Stimulated activated naive CD4-positive, alpha-beta T cell (primary cell): ENCODE results near the gene SEMA3C.

Experiments
- DNase-seq, 6 experiments: peaks; one replicate each; lab custom pipeline; 2025; lab: John Stamatoyannopoulos, UW

SEMA3C gene

DNA sequence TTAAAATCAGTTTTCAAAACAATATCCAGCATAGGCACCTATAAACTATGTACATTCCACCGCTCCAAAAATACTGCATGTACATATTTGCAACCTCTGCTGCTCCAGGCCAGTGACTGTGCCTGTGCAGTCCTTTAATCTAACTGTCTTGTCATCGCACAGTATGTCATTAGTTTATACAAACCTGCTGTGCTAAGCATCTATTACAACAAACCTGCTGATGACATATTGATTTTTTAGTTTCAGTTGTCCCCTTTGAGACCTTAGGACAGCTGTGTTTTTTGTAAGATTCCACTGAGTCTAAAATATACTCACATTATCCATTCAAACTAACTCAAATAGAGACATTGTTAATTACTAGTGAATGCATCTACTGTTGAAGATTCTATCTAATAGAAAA lies 33.1 kb downstream of the SEMA3C start:
- DNase-seq = no peak

DNA sequence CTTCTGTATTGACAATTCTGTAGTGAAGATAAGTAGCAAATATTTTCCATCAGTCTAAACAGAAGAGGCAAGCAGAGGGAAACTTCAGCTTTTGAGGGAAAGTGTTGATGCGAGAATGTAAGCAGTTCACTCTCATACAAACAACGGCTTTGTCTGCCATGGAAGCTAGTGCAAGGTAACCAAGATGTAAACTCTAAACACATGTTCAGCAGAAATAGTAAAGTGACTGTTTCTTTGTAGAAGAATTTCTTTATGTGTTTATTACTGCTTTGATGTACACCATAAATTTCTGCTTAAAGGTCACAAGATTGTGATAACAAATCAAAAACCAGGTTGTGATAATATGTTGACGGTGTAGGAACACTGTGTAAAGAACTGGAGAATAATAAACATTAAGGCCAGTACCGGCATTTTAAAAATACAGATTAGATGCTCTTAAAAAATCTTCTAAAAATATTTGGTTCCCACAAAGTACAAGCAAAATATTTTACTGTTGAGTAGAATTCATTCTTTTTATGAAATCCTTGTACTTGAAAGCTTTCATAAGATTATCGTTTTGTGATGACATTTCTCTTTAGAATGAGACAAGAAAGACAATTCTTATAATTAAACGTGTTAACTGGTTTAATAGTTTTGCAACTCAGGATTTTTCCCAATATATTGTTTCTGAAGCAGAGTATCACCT lies 34.2 kb downstream of the SEMA3C start:
- no peak for DNase-seq

DNA sequence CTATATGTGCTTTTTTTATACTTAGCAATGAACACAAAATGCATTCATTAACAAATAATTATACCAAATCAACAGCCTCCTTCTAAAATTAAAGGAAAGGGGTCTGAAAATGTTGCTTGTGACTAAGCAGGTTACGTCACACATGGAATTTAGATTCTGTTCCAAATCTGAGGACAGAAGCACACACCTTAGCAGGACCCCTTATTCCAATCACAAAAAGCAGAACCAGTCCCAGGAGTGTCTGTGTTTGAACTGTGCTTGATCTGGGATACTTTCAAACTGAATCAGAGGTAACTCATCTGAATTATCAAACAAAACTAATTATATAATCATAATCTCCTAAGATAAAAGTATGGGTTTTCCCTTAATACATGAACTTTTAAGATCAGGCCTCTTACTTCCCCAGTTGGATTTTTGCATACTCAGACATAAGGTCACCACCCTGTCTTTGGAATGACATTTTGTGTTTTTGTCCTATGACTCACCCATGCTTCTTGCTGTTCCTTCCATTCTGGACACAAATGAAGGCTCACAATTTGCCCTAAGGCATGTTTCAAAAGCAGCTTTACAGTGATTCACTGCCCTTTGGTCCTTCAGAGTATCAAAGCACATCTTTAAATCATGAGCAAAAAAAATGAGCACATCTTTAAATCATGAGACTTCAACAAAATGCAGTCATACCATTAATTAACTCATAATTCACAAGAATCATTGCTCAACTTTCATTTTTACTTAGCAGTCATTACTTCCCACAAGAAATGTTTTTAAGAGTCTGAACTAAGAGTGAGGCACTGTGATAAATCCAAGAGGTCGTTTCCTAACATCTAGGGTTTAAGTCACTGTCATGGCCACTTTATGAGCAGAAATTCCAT lies 35.5 kb downstream of the SEMA3C start:
- no peak for DNase-seq

DNA sequence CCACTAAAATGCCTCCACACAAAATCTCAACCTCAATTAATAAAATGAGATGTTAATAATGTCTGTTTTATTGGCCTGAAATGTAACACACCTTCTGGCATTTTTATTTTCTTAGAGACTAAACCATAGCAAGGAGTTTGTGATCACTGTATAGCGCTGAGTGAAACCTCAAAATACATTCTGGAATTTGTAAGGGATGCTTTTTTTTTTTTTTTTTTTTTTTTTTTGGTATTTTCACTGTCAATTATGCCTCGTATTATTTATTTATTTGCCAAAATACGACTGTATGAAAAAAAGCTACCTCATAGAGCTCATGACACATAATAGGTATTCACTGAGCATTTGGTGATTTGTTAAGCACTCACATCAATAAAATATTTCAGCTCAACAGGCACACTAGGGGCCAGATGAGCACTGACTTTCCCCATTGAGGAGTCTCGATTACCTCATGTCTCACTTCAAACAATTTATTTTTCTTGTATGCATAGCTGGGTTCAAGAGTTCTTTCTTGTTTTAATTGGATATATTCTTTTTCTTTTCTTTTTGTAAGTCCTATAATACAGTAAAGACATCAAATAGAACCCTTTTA lies 36.5 kb downstream of the SEMA3C start:
- DNase-seq = no peak

DNA sequence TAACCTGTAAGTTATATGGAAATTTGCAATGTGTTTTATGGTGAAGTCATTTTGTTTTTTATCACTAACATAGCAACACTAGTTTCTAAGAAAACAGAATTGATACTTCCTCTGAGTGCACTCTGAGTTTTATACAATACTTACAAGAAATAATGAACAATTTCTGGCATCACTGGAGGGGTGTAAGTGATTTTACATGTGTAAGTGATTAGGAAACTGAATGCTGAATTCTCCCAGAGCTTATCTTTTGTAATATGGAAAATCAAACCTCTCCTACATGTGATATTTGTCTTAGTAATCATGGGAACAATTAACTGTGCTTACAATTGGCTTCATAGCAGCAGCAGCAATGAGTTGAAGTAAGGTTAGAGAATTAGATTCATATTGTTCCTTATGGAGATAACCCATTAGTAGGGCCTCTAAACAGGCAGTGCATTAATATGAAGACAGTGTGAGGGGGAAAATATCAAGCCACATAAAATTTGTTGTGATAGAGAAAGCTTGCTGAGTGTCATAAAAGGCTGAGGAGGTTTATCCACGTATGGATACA lies 37.4 kb downstream of the SEMA3C start:
- no peak for DNase-seq

DNA sequence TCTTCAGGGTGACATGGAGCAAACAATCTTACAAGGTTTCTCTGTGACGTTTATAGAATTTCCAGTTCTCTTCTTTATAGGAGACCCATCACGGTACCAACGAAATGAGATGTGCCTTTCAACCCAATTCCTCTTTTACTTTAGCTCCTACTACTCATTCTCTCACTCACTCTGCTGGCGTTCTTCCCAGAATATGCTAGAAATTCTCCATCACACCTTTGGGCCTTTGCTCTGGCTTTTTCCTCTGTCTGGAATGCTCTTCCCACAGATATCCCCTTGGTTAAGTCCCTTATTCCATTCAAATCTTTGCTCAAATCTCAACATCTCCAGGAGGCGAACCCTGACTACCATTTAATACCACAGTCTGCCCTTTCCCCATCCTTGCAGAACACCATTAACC lies 39.0 kb downstream of the SEMA3C start:
- no peak for DNase-seq

DNA sequence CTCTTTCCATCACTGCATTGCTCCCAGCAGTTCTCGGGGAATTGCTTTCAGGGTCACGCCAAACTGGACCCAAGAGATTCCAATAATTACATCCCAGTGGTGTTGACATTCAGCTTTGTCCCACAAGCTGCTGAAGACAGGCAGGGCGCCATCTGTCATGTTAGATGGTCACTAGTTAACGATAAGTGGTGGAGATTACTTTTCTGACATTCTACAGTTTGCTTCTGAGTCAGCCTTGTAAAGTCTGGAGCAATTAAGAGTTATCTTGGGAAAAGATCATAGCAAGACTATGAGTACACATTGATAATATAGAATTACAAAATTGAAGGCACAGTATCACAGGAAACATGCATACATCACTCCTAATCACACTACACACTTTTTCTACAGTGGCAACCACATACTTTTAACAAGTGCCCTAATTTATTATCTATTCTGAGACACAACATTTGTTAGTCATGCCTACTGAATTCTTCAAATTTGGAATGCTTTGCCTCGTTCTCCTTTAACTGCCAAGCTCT lies 41.9 kb downstream of the SEMA3C start:
- no peak for DNase-seq

DNA sequence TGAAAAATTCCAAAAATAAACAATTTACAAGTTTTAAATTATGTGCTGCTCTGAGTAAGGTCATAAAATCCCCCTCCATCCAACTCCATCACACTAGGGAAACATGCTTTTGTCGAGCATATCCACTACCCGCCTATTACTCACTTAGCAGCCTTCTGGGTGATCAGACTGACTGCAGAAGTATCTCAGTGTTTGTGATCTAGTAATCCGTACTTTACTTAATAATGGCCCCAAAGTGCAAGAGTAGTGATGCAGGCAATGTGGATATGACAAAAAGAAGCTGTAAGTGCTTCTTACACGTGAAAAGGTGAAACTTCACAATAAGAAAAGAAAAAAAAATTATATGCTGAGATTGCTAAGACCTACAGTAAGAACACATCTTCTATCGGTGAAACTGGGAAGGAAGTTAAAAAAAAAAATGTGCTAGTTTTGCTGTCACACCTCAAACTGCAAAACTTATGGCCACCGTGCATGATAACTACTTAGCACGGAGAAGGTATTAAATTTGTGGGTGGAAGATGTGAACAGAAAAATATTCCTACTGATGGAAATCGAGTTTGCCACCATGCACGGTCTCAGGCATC lies 43.2 kb downstream of the SEMA3C start:
- no peak for DNase-seq

DNA sequence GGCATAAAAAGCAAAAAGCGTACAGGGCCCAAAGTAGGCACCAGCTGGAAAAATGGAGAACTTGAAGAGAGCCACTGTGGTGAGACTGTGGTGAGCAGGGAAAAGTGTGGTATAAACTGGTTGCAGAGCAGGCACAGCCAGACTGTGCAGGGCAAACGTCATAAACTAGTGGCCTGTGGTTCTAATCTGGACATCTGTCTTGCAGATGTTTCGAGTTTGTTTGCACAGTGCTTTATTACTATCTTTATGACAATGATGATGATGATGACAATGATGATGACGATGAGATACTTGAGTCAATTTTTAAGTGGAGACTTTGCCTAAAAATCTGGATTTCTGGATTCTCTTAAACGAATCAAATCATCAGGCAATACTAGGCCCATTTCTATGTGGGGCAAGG lies 45.7 kb downstream of the SEMA3C start:
- DNase-seq = no peak

DNA sequence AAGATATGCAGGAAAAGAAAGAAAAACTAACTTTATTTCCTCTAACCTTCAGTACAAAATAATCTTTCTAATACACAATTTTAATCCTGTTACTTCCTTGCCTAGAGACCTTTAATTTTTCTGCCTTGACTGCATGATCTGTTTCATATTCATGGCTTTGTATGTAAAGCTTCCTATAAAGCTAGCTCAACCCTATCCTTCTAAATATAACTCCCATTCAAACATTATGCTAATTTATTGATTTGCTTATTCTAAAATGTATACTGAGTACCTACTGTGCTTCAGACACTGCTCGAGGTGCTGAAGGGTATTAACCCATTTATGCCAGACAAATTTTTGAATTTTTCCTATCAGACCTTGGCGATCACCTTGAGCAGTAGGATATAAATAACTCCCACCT lies 47.6 kb downstream of the SEMA3C start:
- DNase-seq = no peak

DNA sequence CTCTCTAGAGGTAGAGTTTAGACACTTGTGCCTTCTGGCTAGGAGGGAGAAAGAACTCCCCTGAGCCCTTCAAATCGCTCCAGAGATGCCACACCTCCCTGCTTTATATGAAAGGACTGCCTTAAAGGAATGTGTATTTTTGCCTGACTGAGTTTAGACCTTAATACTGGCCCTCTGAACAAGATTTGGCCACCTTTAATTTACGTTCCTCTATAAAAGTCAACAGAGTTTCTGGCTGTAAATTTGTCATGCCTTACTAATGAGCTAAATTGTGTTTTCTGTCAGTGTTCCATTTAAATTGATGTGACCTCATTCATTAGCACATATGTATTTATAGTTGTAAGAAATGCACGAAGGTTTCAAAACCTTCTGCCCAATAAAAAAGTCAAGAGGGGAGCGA lies 48.0 kb downstream of the SEMA3C start:
- DNase-seq = no peak

DNA sequence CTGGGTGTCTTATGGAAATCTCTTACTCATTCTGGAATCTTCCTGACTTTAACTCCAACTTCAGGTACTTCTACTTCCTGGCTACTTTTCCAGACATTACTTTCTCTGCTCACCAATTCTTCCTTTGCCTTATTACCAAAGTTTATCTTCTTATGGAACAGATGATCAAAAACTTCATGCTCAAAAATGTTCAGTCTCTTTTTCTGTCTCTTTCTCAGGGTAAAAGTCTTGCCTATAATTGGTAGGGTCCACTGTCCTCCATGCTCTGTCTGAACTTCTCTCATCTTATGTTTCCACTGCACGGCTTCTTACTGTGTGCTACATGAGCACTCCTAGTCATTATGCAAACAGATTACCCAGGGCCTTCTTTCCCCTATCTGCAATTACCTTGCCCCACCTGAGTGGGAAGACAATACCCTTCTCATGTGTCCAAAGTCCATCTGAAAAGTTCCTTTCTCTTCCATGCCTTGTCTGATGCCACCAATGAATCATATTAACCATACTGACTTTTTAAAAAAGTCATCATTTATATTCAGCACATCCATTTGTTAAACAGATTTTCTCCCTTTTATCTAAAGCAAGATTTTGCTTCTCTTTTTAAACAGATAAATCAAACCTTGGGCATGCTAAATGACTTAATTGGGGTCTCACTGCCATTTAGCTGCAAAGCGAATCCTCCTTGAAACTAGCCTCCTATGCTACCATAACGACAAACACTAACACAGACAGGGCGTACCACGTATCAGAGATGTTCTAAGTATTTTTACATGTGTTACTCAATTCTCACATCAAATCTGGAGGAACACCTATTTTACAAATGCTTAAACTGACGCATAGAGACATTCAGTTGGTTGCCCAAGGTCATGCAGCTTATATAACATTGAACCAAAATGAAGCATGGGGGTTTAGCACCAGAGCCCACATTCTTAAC lies 48.8 kb downstream of the SEMA3C start:
- DNase-seq = no peak

DNA sequence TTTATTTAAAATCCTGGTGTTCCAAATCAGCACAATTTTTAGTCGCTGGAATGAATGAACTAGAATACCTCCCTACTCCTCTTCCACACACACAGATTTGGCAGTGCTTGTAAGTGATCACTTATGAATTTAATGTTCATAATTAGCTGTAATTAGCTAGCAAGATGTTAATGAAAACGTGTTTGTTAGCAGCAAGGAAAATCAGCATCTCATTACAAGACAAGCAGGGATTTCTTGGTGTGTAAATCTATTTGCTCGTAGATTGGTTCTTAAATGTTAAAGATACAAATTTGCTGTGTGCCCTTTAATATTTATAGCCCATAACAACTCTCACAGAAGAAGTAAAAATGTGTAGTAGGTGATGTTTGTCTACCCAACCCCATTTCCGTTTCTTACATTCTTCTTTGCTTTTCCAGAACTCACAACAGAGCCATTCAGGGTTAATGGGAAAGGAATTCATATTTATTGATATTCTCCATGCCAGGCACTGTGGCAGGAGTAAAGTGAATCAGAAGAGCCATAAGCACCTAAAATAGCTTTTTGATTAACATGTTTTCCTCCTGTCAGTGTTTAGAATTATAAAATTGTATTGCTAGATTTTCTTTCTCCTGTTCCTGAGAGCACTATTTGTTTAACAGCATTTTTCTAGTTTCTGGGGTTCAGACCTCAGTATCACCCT lies 49.6 kb downstream of the SEMA3C start:
- no peak for DNase-seq

DNA sequence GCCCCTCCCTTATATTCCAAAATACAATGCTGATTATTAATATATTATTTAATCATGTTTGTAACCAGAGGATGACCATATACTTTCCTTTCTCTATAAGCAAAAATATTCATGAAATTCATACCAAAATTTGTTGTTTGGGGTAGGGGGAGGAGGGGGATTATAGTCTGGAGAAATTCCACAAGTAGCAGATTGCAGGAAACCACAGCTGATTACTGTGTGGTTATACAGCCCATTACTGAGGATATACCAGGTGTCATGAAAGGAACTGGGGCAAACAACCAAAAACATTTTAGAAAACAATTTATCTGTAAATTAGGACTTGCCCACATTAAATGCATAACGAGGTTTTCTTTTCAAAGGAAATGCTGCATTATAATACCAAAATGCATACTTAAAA lies 50.3 kb downstream of the SEMA3C start:
- no peak for DNase-seq

DNA sequence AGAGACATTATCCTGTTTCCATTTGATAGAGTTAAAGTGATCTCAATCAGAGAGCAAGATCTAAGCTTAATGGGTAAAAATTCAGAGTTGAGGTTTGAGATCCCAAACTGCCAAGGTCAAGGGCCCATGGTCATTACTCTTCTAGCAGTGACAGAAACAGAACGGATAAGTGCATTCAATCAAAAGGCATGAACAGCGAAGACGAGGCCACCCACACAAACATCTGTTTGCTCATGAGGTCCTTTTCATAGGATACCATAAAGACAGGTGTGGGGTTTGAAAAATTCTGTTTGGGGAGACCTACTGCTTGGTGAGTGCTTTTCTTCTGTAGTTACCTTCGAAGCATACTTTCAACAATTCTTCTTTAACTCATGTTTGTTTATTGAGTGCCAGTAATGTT lies 58.3 kb downstream of the SEMA3C start:
- DNase-seq = no peak

DNA sequence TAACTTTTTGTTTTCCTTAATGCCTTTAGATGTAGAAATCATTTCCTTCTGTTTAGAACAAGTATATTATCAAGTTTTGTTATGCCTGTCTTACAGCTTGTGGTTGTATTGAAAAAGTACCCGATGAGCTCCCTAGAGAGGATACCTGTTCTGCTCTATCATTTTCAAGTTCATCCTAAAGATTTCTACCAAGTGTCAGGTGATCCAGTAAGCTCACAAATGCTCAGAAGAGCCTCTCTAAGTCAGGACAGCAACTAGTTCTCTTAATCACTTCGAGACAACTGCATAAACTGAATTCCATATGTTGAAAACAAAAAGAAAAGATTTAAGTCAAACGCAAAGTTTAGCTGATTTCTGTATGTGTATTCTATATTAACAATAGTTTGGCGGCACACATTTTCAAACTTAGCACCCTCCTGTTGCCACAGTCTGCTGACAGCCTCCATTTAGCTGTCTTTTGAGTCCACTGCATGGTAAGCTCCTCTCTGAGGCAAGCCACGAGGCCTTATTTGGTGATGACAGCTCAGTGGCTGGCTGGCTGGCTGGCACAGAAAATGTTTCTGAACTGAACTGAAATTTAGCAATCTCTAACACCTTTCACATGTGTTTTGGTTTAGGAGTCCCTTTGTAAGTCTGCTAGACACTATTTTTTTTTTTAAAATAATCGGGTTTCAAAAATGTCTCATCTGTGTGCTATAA lies 59.4 kb downstream of the SEMA3C start:
- no peak for DNase-seq

DNA sequence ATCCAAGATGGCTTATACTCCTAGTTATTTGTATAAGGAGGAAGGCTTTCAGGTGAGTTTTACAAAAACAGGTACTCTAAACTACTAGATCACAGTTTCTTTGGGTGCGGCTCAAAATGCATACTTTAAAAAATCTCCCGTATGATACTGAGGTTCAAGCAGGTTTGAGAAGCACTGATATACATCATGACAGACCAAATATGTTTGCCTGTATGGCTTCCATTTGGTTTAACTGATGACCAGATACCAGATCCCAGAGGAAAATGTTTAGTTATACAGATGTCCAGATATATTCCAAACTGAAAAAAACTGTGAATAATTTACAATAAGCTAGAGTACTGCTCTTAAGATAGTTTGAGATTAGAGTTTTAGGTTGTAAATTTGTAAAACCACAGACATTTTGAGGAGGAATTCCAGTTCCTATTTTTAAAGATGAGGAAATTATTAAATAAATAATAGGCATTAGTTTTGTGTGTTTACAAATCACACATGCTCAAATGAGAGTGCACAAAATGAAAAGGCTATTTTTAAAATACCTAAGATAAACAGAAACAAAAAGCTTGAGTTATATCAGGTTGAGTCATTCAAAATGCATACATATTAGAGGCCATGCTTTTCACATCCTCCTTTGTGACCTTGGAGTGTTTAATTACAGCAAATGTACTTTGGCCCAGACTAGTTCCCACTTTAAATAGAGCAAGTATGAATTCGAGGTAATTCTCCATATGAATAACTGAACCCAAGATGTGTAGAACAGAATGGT lies 60.5 kb downstream of the SEMA3C start:
- no peak for DNase-seq

DNA sequence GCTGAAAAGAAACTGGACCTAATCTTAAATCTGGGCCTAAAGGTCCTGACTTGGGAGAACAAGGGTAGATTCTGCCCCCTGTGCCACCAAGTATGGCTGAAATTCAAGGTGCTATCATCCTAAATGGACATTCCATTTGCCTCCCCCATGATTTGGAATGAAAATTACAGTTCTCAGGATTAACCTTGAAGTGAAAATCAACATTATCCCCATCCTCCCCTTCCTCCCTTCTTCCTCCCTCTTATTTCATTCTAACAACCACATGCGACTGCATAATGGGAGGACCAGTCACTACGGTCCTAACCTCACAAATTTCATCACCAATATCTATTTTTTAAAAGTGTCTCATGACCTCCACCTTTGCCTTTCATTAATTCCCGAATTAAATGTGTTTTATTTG lies 62.1 kb downstream of the SEMA3C start:
- no peak for DNase-seq

DNA sequence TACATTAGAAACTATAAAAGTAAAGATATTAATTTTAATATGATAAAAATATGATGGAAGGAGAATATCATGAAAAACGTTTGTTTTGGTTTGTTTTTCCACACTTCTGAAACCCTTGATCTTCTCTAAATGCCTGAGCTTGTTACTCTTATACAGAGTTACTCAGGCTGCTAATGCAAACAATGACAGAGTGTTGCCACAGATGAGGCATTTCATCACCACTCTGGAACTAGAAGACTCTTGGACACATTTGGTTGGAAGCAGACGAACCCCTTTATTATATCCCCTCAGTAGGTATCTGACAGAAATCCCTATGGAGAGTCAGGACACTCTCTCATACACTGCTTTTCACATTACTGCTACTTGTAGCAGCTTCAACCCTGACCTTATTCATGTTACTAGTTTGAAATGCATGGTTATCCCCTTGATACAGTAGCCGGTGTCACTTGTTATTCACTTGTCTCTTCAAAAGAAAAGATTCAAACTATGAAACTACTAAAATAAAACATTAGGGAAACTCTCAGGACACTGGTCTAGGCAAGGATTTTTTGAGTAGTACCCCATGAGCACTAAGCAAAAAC lies 66.9 kb downstream of the SEMA3C start:
- DNase-seq = no peak
